Cerebellar cortex (tissue), 1 donor: ENCODE data around the gene ZNF362.
"Not testable (repeated sequence)": the region's sequence is repeated elsewhere in the genome, so short reads cannot be mapped to it uniquely, and the experiment has no call there.

Source experiments
- DNase-seq: peaks from one replicate; pipeline ENCODE4 v3.0.0-alpha.2; 2015; ENCODE audit warnings: low spot score

The ZNF362 gene

DNA sequence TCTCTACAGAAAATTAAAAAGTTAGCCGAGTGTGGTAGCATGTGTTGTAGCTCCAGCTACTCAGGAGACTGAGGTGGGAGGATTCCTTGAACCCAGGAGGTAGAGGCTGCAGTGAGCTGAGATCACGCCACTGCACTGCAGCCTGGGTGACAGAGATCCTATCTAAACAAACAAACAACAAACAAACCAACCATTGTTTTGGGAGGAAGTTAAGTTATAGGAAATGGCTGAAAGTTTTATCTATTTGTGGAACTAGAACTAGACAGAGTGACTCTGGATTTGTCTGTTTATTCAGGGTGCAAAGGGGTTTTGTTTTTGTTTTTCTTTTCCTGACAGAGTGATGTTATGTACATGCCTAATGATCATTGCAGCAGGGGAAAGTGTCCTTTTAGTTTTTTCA, 31.0 kb downstream of the ZNF362 start:
- DNase-seq, result no peak

GRCh38 chr1:33288976-33289857, 32.9 kb downstream of the ZNF362 start:
- peak; percentile 21 for DNase-seq

- DNase-seq, result peak; percentile 53
These were observed 33.5 kb downstream of the ZNF362 start for GRCh38 chr1:33289858-33290154.

- not testable (repeated sequence) for DNase-seq
These were observed 34.3 kb downstream of the ZNF362 start for GRCh38 chr1:33290615-33291014.

DNA sequence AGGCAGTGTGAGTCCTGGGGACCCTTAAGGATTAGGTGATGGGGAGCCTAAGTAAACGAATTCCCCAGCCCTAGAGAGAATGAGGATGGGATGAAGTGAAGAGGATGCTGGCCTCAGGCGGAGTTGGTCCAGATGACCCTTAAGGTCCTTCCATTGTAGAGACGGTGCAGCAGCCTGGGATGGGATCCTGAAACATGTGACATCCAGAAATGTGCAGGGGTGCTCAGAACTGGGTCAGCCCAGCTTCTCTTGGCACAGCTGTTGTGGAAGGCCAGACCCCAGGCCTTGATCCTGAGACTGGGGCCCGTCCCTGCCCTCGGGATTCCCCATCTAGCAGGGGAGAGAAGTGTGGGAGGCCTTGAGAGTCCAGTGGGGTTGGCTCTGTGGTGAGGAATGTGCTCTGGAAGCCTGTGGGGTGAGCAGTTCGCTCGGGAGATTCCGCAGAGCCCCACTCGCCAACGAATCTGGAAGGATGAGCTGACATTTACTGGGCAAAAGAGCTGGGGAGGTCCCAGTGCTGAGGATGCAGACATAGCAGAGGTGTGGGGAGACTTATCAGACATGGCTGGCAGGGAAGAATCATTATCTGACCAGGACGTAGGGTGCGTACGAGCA, 36.5 kb downstream of the ZNF362 start:
- DNase-seq, result no peak

DNA sequence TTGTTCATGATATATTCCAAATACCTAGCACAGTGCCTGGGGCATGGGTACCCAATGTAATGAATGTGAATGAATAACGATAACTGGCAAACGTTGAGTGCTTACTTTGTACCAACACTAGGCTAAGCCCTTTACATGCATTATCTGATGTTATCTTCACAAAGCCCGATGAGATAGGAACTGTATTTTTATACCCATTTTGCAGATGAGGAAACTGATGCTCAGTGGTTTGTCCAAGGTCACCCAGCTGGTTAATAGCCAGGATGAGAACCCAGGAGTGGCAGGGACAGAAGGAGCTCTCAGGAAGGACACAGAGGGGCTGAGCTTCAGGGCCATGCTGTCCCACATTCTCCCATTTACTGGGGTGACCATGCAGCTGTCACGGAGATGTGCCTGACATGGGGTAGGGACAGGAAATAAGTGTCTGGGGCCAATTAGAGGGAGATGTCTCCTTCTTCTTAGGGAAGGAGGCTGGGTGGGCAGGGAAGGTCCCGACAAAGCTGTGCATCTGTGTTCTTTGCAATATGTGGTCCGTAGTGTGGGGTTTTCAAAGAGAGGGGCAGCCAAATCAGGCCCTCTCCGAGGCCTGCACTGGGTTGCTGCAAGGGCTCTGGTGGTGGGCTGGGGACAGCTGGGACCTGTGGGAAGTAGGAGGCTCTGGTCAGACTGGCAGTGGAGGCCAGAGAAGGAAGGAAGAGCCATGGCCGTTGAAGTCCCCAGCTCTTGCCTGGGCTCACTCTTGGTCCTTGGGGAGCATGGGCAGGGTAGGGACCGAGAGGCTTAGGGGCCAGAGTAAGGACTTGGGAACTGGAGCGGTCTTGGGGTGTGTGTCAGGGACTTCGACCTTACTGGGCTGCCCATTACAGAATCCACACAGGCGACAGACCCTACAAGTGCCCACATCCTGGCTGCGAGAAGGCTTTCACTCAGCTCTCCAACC, 38.0 kb downstream of the ZNF362 start:
- no peak for DNase-seq

DNA sequence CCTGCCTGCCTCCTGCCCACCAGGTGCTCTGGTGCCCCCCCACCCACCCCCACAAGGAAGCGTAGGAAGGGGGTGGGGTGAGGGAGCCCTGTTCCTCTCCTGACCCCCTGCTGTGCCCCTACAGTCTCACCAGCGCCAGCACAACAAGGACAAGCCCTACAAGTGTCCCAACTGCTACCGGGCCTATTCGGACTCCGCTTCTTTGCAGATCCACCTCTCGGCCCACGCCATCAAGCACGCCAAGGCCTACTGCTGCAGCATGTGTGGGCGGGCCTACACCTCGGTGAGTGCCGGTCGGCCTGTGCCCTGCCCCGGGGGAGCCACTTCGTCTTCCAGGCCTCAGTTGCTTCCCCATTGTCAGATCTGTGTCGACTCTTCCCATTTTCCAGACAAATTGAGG, 38.7 kb downstream of the ZNF362 start:
- no peak for DNase-seq

- DNase-seq, result peak; percentile 89
These were observed 39.3 kb downstream of the ZNF362 start for GRCh38 chr1:33295450-33296081.

DNA sequence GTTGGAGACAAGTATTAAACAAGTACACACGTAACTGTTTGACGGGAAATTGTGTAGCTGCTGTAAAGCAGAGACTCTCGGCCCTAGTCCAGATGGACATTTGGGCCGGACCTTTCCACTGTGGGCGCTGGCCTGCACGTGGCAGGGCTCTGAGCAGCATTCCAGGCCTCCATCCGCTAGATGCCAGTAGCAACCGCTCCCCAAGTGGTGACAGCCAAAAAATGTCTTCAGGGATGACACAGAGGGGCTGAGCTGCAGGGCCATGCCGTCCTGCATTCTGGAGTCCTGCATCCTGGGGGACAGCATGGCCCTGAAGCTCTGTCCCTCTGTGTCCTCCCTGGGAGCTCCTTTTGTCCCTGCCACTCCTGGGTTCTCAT, 39.8 kb downstream of the ZNF362 start:
- DNase-seq, result peak; percentile 85

DNA sequence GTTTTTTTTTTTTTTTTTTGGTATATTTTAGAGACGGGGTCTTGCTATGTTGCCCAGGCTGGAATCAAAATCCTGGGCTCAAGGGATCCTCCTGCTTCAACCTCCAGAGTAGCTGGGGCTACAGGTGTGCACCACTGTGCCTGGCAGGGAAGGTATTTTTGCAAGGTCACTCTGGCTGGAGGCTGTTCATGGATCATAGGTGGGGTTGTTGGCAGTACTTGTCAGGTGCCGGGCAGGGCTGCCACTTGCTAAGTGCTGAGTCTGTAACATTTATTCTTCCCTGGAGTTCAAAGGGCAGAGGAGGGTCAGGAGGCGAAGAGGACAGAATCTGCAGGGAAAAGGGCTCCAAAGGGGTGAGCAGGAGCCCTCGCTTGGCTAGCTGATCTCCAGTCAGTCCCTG, 40.5 kb downstream of the ZNF362 start:
- DNase-seq, result no peak

GRCh38 chr1:33297911-33298622, 41.8 kb downstream of the ZNF362 start:
- DNase-seq, result no peak

DNA sequence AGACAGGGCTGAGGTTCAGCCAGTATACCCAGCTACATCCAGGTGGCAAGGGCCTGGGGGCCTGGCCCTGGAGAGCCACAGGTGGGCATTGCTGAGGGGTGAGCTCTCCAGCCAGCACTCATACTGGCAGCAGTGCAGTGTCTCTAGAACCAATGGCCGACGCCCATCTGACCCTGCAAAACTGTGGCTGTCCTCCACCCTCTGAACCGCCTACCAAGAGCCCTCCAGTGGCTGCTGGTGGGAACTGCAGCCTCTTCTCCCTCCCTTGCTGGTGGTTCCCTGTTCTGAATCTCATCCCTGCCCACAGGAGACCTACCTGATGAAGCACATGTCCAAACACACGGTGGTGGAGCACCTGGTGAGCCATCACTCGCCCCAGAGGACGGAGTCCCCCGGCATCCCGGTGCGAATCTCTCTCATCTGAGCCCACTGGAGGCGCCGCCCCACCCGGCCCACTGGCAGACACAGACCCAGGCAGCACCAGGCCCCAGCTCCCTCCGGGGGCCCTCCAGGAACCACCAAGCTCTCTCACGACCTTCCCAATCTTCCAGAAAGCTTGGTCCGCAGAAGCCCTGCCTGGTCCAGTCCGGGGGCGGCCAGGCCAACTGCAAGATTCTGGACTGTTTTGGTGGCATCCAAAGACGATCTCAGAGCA, 42.5 kb downstream of the ZNF362 start:
- peak; percentile 72 for DNase-seq

GRCh38 chr1:33299461-33300155, 43.3 kb downstream of the ZNF362 start:
- DNase-seq, result no peak

- no peak for DNase-seq
These were observed 44.4 kb downstream of the ZNF362 start for GRCh38 chr1:33300673-33301072.

GRCh38 chr1:33301273-33301984, 45.1 kb downstream of the ZNF362 start:
- DNase-seq, result no peak

DNA sequence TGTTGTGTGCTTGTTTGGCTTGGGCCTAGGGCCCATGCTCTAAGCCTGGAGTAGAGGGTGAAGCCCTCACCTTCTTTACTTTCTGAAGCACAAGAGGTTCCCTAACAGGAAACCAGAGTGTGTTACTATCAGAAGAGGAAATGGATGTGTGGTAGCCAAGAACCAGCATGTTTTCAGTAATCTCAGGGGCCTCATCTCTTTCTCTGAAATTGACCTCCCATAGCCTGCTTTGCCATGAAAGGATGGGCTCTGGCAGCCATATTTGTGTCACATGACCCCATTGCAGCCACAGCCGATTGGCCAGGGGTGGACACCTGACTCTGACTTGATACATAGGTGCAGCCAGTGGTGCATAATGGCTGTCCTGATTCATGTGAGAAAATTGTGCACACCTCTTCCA, 46.0 kb downstream of the ZNF362 start:
- no peak for DNase-seq

DNA sequence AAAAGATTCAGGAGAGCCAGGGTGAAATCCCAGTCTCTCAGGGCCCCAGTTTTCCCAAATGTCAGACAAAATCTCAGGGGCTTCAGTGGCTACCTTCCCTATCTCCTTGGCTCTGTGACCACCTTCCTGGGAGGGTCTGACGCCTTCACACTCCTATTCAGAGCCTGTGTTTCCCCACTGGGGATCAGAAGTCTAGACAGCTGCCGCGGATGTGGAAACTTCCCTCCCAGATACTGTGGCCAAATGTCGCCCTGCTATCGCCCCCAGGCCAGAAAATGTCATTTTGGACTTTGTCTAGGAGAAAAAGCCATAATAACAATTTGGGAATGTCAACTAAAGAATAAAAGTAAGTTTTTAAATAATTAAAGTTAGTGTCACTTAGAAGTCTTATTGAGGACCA, 48.7 kb downstream of the ZNF362 start:
- DNase-seq, result no peak

DNA sequence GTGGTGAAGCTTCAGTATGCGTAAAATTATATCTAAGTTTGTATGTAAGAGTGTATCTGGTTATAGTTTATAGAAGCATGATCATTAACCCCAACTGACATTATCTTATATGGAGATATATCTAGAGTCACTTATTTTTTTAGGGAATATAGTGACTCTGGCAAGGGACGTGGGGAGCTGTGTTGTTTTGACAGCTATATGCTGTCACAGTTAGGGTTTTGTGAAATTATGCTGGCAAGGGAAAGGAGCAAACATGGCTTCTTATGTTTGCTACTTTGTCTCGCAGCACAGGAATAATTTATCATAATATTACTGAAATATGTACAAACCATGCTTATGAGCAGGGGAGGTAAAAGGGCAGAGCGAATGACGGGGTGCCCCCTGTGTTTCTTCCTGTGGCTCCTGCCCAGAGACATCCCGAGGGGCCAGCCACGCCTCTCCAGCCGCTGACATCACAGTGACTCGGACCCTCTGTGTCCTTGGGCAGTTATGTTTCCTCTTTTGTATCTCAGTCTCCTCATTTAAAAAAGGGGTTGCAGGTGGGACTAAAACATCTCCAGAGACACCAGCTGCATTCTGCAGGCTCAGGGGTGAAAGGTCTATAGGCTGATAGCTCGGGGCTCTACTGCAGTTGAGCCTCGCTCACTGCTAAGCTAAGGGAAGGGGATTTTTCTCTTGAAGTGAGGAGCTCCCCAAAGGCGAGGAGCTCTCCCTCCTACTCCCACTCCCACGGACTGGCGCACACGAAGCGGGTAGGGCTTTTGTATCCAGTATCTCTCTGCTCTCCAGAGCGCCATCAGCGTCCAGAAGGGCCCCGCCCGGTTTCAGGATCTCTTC, 49.7 kb downstream of the ZNF362 start:
- no peak for DNase-seq
